ENCODE data around the gene MYO5A. TPM values are rescaled to one million over a fixed set of nuclear protein-coding genes. Genes with fewer than 3 reads are reported as not detected.

Gene MYO5A
- total RNA-seq, 1 experiment from 2014 or later, result 29.2 TPM

GRCh38 chr15:52344592-52344991, 184.1 kb downstream of the MYO5A start (continued):
- TF ChIP-seq ZNF532 (CRISPR knock-in tag; IDR thresholded peaks at IDR 0.05; ENCODE audit: borderline replicate concordance) (no peak), RORB (CRISPR knock-in tag; IDR thresholded peaks at IDR 0.05) (no peak), SOX15 (CRISPR knock-in tag; IDR thresholded peaks at IDR 0.05) (no peak)

- TF ChIP-seq HMGXB4 (CRISPR knock-in tag; IDR thresholded peaks at IDR 0.05) (no peak), GRHL2 (CRISPR knock-in tag; IDR thresholded peaks at IDR 0.05; ENCODE audit: insufficient replicate concordance, severe bottlenecking) (no peak), SMAD3 (CRISPR knock-in tag; IDR thresholded peaks at IDR 0.05; ENCODE audit: borderline replicate concordance) (no peak), ZNF138 (CRISPR knock-in tag; conservative IDR thresholded peaks at IDR 0.05) (no peak), NFATC4 (CRISPR knock-in tag; IDR thresholded peaks at IDR 0.05) (no peak), EMX1 (CRISPR knock-in tag; IDR thresholded peaks at IDR 0.05) (no peak), ZNF425 (CRISPR knock-in tag; conservative IDR thresholded peaks at IDR 0.05) (no peak), PRDM15 (CRISPR knock-in tag; IDR thresholded peaks at IDR 0.05) (no peak), SMAD4 (CRISPR knock-in tag; IDR thresholded peaks at IDR 0.05) (no peak)
- no peaks in the 10 kb centered on the region for H3K9me3 Mint-ChIP-seq
These were observed 184.8 kb downstream of the MYO5A start for GRCh38 chr15:52343831-52344230.

More at GRCh38 chr15:52343831-52344230, 184.8 kb downstream of the MYO5A start:
- Mint-ChIP-seq H3K27ac (no peak overlapping the region), H3K4me3 (no peak overlapping the region), H3K27me3 (ENCODE audit: low read depth) (no peaks in the 10 kb centered on the region), H3K4me1 (peaks cover 27% of the 10 kb centered on the region), H3K36me3 (no peaks in the 10 kb centered on the region)
- ChIA-PET POLR2A (interaction anchor here (0.6 kb wide), 1 partner anchor 179 kb away, joined by 4 read pairs; no protein-coding TSS in a partner anchor), CTCF (no interaction called here)
- no peak for ATAC-seq
- DNase-seq (ENCODE audit: low spot score), result no peak
